GM12878 (cell line): ENCODE results near the gene ME2. TPM values are rescaled to one million over a fixed set of nuclear protein-coding genes. Genes with fewer than 3 reads are reported as not detected.

ENCODE experiments used
- ASH2L ChIP-seq: fragments of 300-600, 200-600 bp; sonication (generic); IDR thresholded peaks from 2 replicates; pipeline ENCODE4 v1.6.1; 2017; ENCODE audit warnings: low read depth, mild to moderate bottlenecking, borderline replicate concordance
- BHLHE40 ChIP-seq, 2 experiments: fragments of 450-650 bp in 1 of 2; IDR thresholded peaks; 2 replicates each; pipeline ENCODE4 v1.6.1; 2011 to 2017; ENCODE audit warnings: low read depth in 2 of 2, borderline replicate concordance in 1 of 2, improper control_type of control experiment in 1 of 2, low read length in 1 of 2, mild to moderate bottlenecking in 1 of 2
- CBFB ChIP-seq: IDR thresholded peaks from 2 replicates; pipeline ENCODE4 v1.6.1; 2016; ENCODE audit warnings: antibody characterized with exemption, low read depth
- DPF2 ChIP-seq: fragments of 450-650 bp; IDR thresholded peaks from 2 replicates; pipeline ENCODE4 v1.6.1; 2017; ENCODE audit warnings: mild to moderate bottlenecking
- EED ChIP-seq: sonication (generic); IDR thresholded peaks from 2 replicates; pipeline ENCODE4 v1.6.1; 2016; ENCODE audit warnings: antibody characterized with exemption, low read depth
- ESRRA ChIP-seq: IDR thresholded peaks from 2 replicates; pipeline ENCODE4 v1.6.1; 2012; ENCODE audit warnings: mild to moderate bottlenecking, low read length, improper control_type of control experiment
- HDAC2 ChIP-seq: fragments of 200-600 bp; sonication (generic); IDR thresholded peaks from 2 replicates; pipeline ENCODE4 v1.6.1; 2017
- MTA2 ChIP-seq: fragments of 450-650 bp; IDR thresholded peaks from 2 replicates; pipeline ENCODE4 v1.6.1; 2016; ENCODE audit warnings: low read depth, mild to moderate bottlenecking, moderate library complexity
- NFYA ChIP-seq: IDR thresholded peaks from 2 replicates; pipeline ENCODE4 v1.6.1; 2011; ENCODE audit warnings: low read depth, mild to moderate bottlenecking, low read length, improper control_type of control experiment, borderline replicate concordance
- NFYB ChIP-seq: IDR thresholded peaks from 2 replicates; pipeline ENCODE4 v1.6.1; 2011; ENCODE audit warnings: low read depth, mild to moderate bottlenecking, low read length, improper control_type of control experiment, moderate library complexity; ENCODE audit not compliant: insufficient read depth
- PAX8 ChIP-seq: fragments of 450-650 bp; IDR thresholded peaks from 2 replicates; pipeline ENCODE4 v1.6.1; 2017; ENCODE audit warnings: mild to moderate bottlenecking, moderate library complexity
- PML ChIP-seq: IDR thresholded peaks from 2 replicates; pipeline ENCODE4 v1.6.1; 2012; ENCODE audit warnings: low read length, inconsistent platforms
- RB1 ChIP-seq: fragments of 450-650 bp; formaldehyde crosslinking; IDR thresholded peaks from 2 replicates; pipeline ENCODE4 v1.6.1; 2017; ENCODE audit warnings: mild to moderate bottlenecking, borderline replicate concordance
- RUNX3 ChIP-seq: IDR thresholded peaks from 2 replicates; pipeline ENCODE4 v1.6.1; 2012; ENCODE audit warnings: low read length, inconsistent platforms
- SUPT20H ChIP-seq: IDR thresholded peaks from 2 replicates; pipeline ENCODE4 v1.6.1; 2011; ENCODE audit warnings: low read depth, mild to moderate bottlenecking, low read length, moderate library complexity, borderline replicate concordance; ENCODE audit not compliant: control insufficient read depth
- TCF12 ChIP-seq: IDR thresholded peaks from 2 replicates; pipeline ENCODE4 v1.6.1; 2011; ENCODE audit warnings: low read depth, mild to moderate bottlenecking, low read length
- TCF7 ChIP-seq: IDR thresholded peaks from 2 replicates; pipeline ENCODE4 v1.6.1; 2014; ENCODE audit warnings: antibody characterized with exemption, borderline replicate concordance
- YBX1 ChIP-seq: fragments of 450-650 bp; IDR thresholded peaks from 2 replicates; pipeline ENCODE4 v1.6.1; 2016; ENCODE audit warnings: antibody characterized with exemption
- ZBED1 ChIP-seq: IDR thresholded peaks from 2 replicates; pipeline ENCODE4 v1.6.1; 2016; ENCODE audit warnings: borderline replicate concordance
- ZNF217 ChIP-seq: fragments of 450-650 bp; IDR thresholded peaks from 2 replicates; pipeline ENCODE4 v1.6.1; 2017; ENCODE audit warnings: antibody characterized with exemption, mild to moderate bottlenecking
- ZNF622 ChIP-seq: fragments of 450-650 bp; IDR thresholded peaks from 2 replicates; pipeline ENCODE4 v1.6.1; 2017; ENCODE audit warnings: mild to moderate bottlenecking, inconsistent platforms
- polyA plus RNA-seq, 11 experiments: library from polyadenylated mRNA; depleted of rRNA in 4 of 11; unstranded in 6 of 11; stranded (reverse) in 5 of 11; fragments of >200 nt; fragmentation: Nextera tagmentation in 4 of 11; fragmentation: Illumina TruSeq in 1 of 11; extraction: Ambion mirVana in 4 of 11; extraction: Trizol in 1 of 11; gene quantifications; 1 replicate in 1 of 11; 2 replicates in 10 of 11; pipeline versions ENCODE4 v1.2.1 to v1.2.3, GENCODE V29; 2011 to 2016; ENCODE audit warnings: inconsistent platforms in 2 of 11, missing spikeins in 2 of 11, low read depth in 1 of 11
- total RNA-seq, 4 experiments: library from RNA; depleted of rRNA in 3 of 4; stranded (reverse); fragments of >200 nt in 3 of 4; fragmentation: Illumina TruSeq in 1 of 4; extraction: Trizol in 1 of 4; gene quantifications; 2 replicates each; pipeline versions ENCODE4 v1.2.1 to v1.2.3, GENCODE V29; 2013 to 2021
- TF ChIP-seq, protein P1 (sequence below): fragments of 450-650 bp; formaldehyde crosslinking; IDR thresholded peaks from 2 replicates; pipeline ENCODE4 v1.4.0; 2022; ENCODE audit warnings: mild to moderate bottlenecking, moderate library complexity
- TF ChIP-seq, protein P2 (sequence below): IDR thresholded peaks from 2 replicates; pipeline ENCODE4 v1.6.1; 2012; ENCODE audit warnings: low read depth, low read length, improper control_type of control experiment
- TF ChIP-seq, protein P3 (sequence below): fragments of 450-650 bp; IDR thresholded peaks from 2 replicates; pipeline ENCODE4 v1.6.1; 2017; ENCODE audit warnings: antibody characterized with exemption, mild to moderate bottlenecking, moderate library complexity
- TF ChIP-seq, protein P4 (sequence below): fragments of 450-650 bp; IDR thresholded peaks from 2 replicates; pipeline ENCODE4 v1.6.1; 2017; ENCODE audit warnings: mild to moderate bottlenecking

Gene ME2
- total and polyA plus RNA-seq, 10 of the 15 experiments (the other 5 are each of a cell fraction or from before 2014, with no cell fraction given) = 41.3 to 155 (median 133) TPM

DNA sequence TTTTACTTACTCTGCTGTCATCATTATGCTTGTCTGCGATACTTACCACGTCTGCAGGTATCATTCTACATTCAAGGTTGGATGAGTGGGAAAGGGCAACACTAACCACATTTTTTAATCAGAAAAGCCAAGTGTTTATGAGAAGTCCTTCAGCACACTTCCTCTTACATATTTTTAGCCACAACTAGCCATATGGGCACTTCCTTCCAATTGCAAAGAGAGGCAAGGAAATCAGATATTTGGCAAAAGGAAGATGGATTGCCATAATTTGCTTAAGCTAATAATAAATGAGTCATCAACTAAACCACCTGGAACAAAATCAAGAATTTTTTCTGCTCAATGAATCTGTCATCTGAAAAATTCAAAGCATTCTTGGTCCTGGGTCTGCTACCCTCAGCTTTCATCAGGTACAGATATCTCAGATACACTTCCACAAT, 42.4 kb upstream of the ME2 start (continued):
- TF ChIP-seq EED (no peak), ASH2L (no peak), RUNX3 (peak; percentile 69), ZNF217 (no peak), ZBED1 (no peak), MTA2 (peak; percentile 60), TCF12 (no peak), BHLHE40 (IDR thresholded peaks at IDR 0.05; ENCODE audit: borderline replicate concordance in 1 of 2, low read depth in 2 of 2, low read length in 1 of 2) (peak in 1 of 2 experiments; percentile 47; a peak in 1 of 4 replicates), DPF2 (no peak), CBFB (no peak), NFYB (peak; percentile 79), RB1 (no peak), ESRRA (no peak), ZNF622 (no peak), SUPT20H (no peak), TCF7 (no peak), PML (no peak), HDAC2 (no peak), NFYA (no peak), YBX1 (no peak), PAX8 (no peak)
- TF ChIP-seq, protein P1, sequence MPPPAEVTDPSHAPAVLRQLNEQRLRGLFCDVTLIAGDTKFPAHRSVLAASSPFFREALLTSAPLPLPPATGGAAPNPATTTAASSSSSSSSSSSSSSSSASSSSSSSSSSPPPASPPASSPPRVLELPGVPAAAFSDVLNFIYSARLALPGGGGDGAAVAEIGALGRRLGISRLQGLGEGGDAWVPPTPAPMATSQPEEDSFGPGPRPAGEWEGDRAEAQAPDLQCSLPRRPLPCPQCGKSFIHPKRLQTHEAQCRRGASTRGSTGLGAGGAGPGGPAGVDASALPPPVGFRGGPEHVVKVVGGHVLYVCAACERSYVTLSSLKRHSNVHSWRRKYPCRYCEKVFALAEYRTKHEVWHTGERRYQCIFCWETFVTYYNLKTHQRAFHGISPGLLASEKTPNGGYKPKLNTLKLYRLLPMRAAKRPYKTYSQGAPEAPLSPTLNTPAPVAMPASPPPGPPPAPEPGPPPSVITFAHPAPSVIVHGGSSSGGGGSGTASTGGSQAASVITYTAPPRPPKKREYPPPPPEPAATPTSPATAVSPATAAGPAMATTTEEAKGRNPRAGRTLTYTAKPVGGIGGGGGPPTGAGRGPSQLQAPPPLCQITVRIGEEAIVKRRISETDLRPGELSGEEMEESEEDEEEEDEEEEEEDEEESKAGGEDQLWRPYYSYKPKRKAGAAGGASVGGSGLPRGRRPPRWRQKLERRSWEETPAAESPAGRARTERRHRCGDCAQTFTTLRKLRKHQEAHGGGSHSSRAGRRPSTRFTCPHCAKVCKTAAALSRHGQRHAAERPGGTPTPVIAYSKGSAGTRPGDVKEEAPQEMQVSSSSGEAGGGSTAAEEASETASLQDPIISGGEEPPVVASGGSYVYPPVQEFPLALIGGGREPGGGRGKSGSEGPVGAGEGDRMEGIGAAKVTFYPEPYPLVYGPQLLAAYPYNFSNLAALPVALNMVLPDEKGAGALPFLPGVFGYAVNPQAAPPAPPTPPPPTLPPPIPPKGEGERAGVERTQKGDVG (CRISPR knock-in tag) = no peak
- TF ChIP-seq, protein P2, sequence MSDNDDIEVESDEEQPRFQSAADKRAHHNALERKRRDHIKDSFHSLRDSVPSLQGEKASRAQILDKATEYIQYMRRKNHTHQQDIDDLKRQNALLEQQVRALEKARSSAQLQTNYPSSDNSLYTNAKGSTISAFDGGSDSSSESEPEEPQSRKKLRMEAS = no peak
- TF ChIP-seq, protein P3, sequence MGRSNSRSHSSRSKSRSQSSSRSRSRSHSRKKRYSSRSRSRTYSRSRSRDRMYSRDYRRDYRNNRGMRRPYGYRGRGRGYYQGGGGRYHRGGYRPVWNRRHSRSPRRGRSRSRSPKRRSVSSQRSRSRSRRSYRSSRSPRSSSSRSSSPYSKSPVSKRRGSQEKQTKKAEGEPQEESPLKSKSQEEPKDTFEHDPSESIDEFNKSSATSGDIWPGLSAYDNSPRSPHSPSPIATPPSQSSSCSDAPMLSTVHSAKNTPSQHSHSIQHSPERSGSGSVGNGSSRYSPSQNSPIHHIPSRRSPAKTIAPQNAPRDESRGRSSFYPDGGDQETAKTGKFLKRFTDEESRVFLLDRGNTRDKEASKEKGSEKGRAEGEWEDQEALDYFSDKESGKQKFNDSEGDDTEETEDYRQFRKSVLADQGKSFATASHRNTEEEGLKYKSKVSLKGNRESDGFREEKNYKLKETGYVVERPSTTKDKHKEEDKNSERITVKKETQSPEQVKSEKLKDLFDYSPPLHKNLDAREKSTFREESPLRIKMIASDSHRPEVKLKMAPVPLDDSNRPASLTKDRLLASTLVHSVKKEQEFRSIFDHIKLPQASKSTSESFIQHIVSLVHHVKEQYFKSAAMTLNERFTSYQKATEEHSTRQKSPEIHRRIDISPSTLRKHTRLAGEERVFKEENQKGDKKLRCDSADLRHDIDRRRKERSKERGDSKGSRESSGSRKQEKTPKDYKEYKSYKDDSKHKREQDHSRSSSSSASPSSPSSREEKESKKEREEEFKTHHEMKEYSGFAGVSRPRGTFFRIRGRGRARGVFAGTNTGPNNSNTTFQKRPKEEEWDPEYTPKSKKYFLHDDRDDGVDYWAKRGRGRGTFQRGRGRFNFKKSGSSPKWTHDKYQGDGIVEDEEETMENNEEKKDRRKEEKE = no peak
- TF ChIP-seq, protein P4, sequence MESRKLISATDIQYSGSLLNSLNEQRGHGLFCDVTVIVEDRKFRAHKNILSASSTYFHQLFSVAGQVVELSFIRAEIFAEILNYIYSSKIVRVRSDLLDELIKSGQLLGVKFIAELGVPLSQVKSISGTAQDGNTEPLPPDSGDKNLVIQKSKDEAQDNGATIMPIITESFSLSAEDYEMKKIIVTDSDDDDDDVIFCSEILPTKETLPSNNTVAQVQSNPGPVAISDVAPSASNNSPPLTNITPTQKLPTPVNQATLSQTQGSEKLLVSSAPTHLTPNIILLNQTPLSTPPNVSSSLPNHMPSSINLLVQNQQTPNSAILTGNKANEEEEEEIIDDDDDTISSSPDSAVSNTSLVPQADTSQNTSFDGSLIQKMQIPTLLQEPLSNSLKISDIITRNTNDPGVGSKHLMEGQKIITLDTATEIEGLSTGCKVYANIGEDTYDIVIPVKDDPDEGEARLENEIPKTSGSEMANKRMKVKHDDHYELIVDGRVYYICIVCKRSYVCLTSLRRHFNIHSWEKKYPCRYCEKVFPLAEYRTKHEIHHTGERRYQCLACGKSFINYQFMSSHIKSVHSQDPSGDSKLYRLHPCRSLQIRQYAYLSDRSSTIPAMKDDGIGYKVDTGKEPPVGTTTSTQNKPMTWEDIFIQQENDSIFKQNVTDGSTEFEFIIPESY = no peak
